ENCODE measurements around the gene PDIA5. TPM values are rescaled to one million over a fixed set of nuclear protein-coding genes. Genes with fewer than 3 reads are reported as not detected.

PDIA5 gene
- total RNA-seq, 2 experiments from 2014 or later: 8.1 to 11.7 TPM

- Histone ChIP-seq H3K4me2 (ENCODE audit: low read length) (peak overlapping the region; percentile 98), H3K4me3 (ENCODE audit: low read depth, low read length, poor library complexity, severe bottlenecking) (peak overlapping the region; percentile 93), H3K9me2 (ENCODE audit: insufficient read depth, low read length) (no peaks in the 10 kb centered on the region), H3K36me3 (ENCODE audit: insufficient read depth, low read length) (peaks cover 4% of the 10 kb centered on the region; the same call in 1 of the 2 replicates), H3K27ac (ENCODE audit: low read depth, low read length, poor library complexity, severe bottlenecking) (peak overlapping the region; percentile 37), H3K4me1 (ENCODE audit: insufficient read depth, low read length, poor library complexity, severe bottlenecking) (peaks cover 21% of the 10 kb centered on the region), H3K9me3 (ENCODE audit: low read length) (peaks cover 6% of the 10 kb centered on the region; the same call in 1 of the 2 replicates), H2AFZ (ENCODE audit: low read length) (peak overlapping the region; percentile 85), H3K79me2 (ENCODE audit: insufficient read depth, low read depth, low read length) (peaks cover 21% of the 10 kb centered on the region; the same call in 1 of the 2 replicates), H4K20me1 (ENCODE audit: insufficient read depth, low read length) (no peaks in the 10 kb centered on the region)
- POLR2A ChIA-PET: interaction anchor here (1.0 to 1.6 kb wide), 5 partner anchors 8 to 53 kb away, joined by 3 to 10 read pairs (median 4); no protein-coding TSS in a partner anchor
- CTCF ChIA-PET (ENCODE audit: unreplicated experiment): no interaction called here
- intact Hi-C loops (cut with micrococcal nuclease; ENCODE audit: unreplicated experiment): loop anchor here (10.0 kb wide), 1 partner anchor 818 kb away; the partner anchor contains the start of genes FAM162A and MIX23
- TF ChIP-seq EZH2phosphoT487 (IDR thresholded peaks at IDR 0.05; ENCODE audit: borderline replicate concordance, low read depth, low read length): no peak
- TF ChIP-seq, protein P1, sequence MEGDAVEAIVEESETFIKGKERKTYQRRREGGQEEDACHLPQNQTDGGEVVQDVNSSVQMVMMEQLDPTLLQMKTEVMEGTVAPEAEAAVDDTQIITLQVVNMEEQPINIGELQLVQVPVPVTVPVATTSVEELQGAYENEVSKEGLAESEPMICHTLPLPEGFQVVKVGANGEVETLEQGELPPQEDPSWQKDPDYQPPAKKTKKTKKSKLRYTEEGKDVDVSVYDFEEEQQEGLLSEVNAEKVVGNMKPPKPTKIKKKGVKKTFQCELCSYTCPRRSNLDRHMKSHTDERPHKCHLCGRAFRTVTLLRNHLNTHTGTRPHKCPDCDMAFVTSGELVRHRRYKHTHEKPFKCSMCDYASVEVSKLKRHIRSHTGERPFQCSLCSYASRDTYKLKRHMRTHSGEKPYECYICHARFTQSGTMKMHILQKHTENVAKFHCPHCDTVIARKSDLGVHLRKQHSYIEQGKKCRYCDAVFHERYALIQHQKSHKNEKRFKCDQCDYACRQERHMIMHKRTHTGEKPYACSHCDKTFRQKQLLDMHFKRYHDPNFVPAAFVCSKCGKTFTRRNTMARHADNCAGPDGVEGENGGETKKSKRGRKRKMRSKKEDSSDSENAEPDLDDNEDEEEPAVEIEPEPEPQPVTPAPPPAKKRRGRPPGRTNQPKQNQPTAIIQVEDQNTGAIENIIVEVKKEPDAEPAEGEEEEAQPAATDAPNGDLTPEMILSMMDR (conservative IDR thresholded peaks at IDR 0.05; ENCODE audit: low read length): no peak
- DNase-seq (ENCODE audit: low spot score): peak; percentile 18
- BruUV-seq (replicated peaks): TSS peak; percentile 76
Observed at GRCh38 chr3:123202451-123202850, 135.6 kb downstream of the PDIA5 start.

Small RNA genes lying within 50 kb of the gene (microRNA-seq; reads per million reads assigned to microRNA genes)
- not detected for gene MIR7110 (ENCODE audit: borderline replicate concordance)

Other genes starting within 250 kb of the PDIA5 start
- 0.13 and 0.41 TPM in 2 replicates for gene SEMA5B, start 39.3 kb upstream of the PDIA5 start, total RNA-seq (2014; rRNA removed; shearing (Covaris generic))
- gene SEMA5B, start 39.3 kb upstream of the PDIA5 start, total RNA-seq (2022): 1.2 and 2.3 TPM in 2 replicates
- 24.5 and 26.4 TPM in 2 replicates for gene SEC22A, start 134.9 kb downstream of the PDIA5 start, total RNA-seq (2014; rRNA removed; shearing (Covaris generic))
- gene SEC22A, start 134.9 kb downstream of the PDIA5 start, total RNA-seq (2022): 22.0 and 26.8 TPM in 2 replicates